ENCODE data around the gene FDX2. TPM values are rescaled to one million over a fixed set of nuclear protein-coding genes. Genes with fewer than 3 reads are reported as not detected.

Gene FDX2
- total and polyA plus RNA-seq, 2 of the 13 experiments (the other 11 are each of a cell fraction or from before 2014, with no cell fraction given), result 21.0 to 24.7 TPM

- TF ChIP-seq TBX2 (CRISPR knock-in tag; IDR thresholded peaks at IDR 0.05; ENCODE audit: borderline replicate concordance), result no peak
- TF ChIP-seq SMYD3 (CRISPR knock-in tag; IDR thresholded peaks at IDR 0.05), result no peak
- no peak for TF ChIP-seq NFKBIZ (CRISPR knock-in tag; IDR thresholded peaks at IDR 0.05)
- TF ChIP-seq REPIN1 (CRISPR knock-in tag; IDR thresholded peaks at IDR 0.05; ENCODE audit: borderline replicate concordance, low read depth), result no peak
- TF ChIP-seq ZNF17 (CRISPR knock-in tag; IDR thresholded peaks at IDR 0.05), result no peak
Observed at GRCh38 chr19:10332158-10332964, 16.5 kb upstream of the FDX2 start (continued).

GRCh38 chr19:10329555-10329954 is 13.7 kb upstream of the FDX2 start:
- POLR2A ChIA-PET, result interaction anchor here (1.7 kb wide), 1 partner anchor 59 kb away, joined by 4 read pairs; the partner anchor contains the start of gene ICAM1
- in situ Hi-C loops (cut with HindIII; ENCODE audit: extremely low pct_ligation_motif_present, low pct_unique_long_range_greater_than_20kb), result no loop called here
- peaks cover 17% of the 10 kb centered on the region; the same call in 1 of the 2 replicates for H4K20me1 ChIP-seq (ENCODE audit: insufficient read depth, low read length)
- no peak overlapping the region for H3K27ac ChIP-seq (ENCODE audit: extremely low read length, insufficient read depth, low read length)
- BruUV-seq (replicated peaks), result no TSS peak
- H3K36me3 ChIP-seq (replicated peaks in 1 of 2; ENCODE audit: control insufficient read depth in 1 of 2, insufficient read depth in 2 of 2, low read length in 2 of 2), result peaks cover 29 to 56% of the 10 kb centered on the region in 2 experiments
- no peak for DNase-seq (ENCODE audit: low spot score)
- intact Hi-C loops (cut with micrococcal nuclease; ENCODE audit: unreplicated experiment), result no loop called here
- FAIRE-seq, result no peak
- 96% methylated on average over 13 of the region's 13 CpGs for WGBS (ENCODE audit: low lambda C conversion rate)
- no peak overlapping the region for H3K4me2 ChIP-seq (ENCODE audit: low read depth, low read length)
- H3K4me3 ChIP-seq (replicated peaks in 1 of 3; ENCODE audit: insufficient read depth in 1 of 3, low read depth in 2 of 3, low read length in 3 of 3), result no peak overlapping the region
- peaks cover 11% of the 10 kb centered on the region for H3K4me1 ChIP-seq (ENCODE audit: insufficient read depth, low read length)
- no peak for ATAC-seq
- no peak for TF ChIP-seq SRSF4 (IDR thresholded peaks at IDR 0.05; ENCODE audit: low read depth, low read length, poor library complexity, severe bottlenecking)
- no peaks in the 10 kb centered on the region for H3K9me3 ChIP-seq (ENCODE audit: low read length)
- no peak overlapping the region for H3K9ac ChIP-seq (ENCODE audit: insufficient read depth, low read depth, low read length)
- H3K27me3 ChIP-seq (ENCODE audit: control insufficient read depth in 1 of 2, insufficient read depth in 2 of 2, low read length in 2 of 2), result no peaks in the 10 kb centered on the region; a peak in 1 of 5 replicates
- H3K79me2 ChIP-seq (ENCODE audit: insufficient read depth, low read length), result peaks cover 37% of the 10 kb centered on the region
- CTCF ChIA-PET (ENCODE audit: low intra/inter-chr PET ratio, low total read pairs), result no interaction called here
- H2AFZ ChIP-seq (ENCODE audit: low read length), result no peak overlapping the region
